NT2/D1 (cell line): Measurements from ENCODE around the gene VPS37C.

ENCODE experiments used
- YY1 ChIP-seq: IDR thresholded peaks from 2 replicates; pipeline ENCODE4 v1.6.1; 2011; ENCODE audit not compliant: insufficient read length, insufficient read depth
- ZNF274 ChIP-seq: IDR thresholded peaks from 2 replicates; pipeline ENCODE4 v1.6.1; 2011; ENCODE audit warnings: mild to moderate bottlenecking, low read depth, low read length

DNA sequence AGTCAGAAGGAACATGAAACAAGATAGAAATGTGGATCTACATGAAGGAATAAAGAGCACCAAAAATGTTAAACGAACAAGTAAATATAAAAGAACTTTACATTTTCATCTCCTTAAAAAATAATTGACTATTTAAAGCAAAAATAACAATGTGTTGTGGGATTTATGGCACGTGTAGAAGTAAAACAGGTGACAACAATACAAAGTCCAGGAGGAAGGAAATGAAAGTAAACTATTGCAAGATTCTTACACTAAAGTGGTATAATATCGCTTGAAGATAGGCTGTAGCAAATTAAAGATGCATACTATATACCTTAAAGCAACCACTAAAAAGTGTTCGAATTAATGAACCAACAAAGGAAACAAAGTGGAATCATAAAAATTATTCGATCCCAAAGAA lies 5.5 kb downstream of the VPS37C start:
- TF ChIP-seq YY1, result no peak
- no peak for TF ChIP-seq ZNF274
